Stomach (tissue), 4 donors: ENCODE data around the gene KLB.

Source experiments
- CTCF ChIP-seq, 7 experiments: fragments of 450-650 bp in 4 of 7; fragments of 200-600 bp in 3 of 7; sonication (generic) in 3 of 7; IDR thresholded peaks; one replicate each; pipeline ENCODE4 v1.5.1; 2016 to 2019; ENCODE audit warnings: antibody characterized with exemption in 7 of 7, control low read depth in 2 of 7, mild to moderate bottlenecking in 1 of 7
- EP300 ChIP-seq: sonication (generic); formaldehyde crosslinking; IDR thresholded peaks from one replicate; pipeline ENCODE4 v1.6.1; 2017; ENCODE audit warnings: antibody characterized with exemption
- POLR2AphosphoS5 ChIP-seq, 3 donors: sonication (generic); formaldehyde crosslinking; IDR thresholded peaks; one replicate each; pipeline ENCODE4 v1.6.1; 2016; ENCODE audit warnings: antibody characterized with exemption in 3 of 3

- no peak for TF ChIP-seq EP300
- no peak for TF ChIP-seq CTCF (IDR thresholded peaks at IDR 0.05)
- no peak for TF ChIP-seq POLR2AphosphoS5 (IDR thresholded peaks at IDR 0.05)
Observed at GRCh38 chr4:39426728-39427127, 20.0 kb downstream of the KLB start.
